CD4-positive, alpha-beta T cell treated with Interleukin-2 at 100 ng/mL for 4 hours (primary cell): ENCODE data around the gene MS4A10.

Experiments
- DNase-seq: peaks from one replicate; pipeline ENCODE4 v3.0.0-alpha.2; 2020; ENCODE audit warnings: low spot score

MS4A10 gene

GRCh38 chr11:60830478-60831142 is 45.5 kb downstream of the MS4A10 start:
- DNase-seq, result no peak

- peak; percentile 80 for DNase-seq
Measured at GRCh38 chr11:60831143-60831500, 46.0 kb downstream of the MS4A10 start.

DNA sequence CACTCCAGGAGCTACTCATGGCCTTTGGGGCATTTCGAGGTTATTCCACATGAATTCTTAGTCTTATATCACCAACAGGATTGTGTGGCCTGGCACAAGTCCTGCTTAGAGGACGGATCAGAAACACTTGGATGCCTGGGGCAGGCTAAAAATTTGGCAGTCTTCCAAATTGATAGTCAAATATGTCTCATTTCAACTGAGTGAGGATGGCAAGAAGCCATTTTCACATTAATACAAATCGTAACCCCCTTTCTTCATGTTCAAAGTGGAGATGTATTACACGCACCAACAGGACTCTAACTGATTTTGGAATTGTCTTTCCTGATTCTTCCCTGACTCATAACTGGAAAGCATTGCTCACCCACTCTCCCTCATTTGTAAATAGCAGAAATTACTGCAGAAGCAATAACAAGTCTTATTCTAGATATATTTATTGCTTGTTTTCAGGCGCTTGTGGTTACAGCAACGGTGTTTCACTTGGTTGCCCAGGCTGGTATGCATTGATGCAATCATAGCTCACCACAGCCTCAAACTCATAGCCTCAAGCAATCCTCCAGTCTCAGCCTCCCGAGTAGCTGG is 46.5 kb downstream of the MS4A10 start:
- DNase-seq, result no peak

DNA sequence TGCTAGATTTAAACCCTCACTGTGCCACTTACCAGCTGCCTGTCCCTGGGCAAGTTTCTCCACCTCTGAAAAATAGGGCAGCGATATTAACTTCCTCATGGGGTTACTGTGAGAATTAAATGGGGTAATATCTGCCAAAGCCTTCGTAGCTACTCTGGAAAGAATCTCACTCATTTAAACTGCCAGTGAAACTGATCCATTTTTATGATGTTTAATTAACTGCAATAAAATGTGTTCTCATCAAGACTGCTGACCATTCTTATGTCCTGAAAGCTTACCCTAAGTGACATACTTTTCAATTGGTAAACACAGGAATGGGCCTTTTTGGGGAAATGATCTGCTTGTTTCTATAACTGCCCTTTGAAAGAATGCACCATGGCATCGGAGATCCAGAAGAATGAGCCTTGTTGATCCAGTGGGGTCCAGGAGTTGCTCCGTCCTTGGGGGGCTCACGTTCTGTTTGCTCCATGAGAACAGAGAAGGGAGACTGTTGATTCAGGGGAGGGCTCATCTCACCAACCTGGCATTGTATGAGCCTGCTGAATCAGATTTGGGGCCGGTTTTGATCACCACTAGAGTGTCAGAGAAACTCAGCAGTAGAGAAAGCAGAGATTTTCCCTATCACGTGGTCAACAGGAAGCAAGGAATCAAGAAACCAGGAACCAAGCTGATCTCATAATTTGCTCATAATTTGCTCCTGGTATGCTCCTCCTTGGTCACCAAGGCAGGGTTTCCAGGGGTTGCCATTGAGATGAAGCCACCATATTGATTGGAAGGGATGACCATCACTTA is 49.8 kb downstream of the MS4A10 start:
- DNase-seq, result no peak

DNA sequence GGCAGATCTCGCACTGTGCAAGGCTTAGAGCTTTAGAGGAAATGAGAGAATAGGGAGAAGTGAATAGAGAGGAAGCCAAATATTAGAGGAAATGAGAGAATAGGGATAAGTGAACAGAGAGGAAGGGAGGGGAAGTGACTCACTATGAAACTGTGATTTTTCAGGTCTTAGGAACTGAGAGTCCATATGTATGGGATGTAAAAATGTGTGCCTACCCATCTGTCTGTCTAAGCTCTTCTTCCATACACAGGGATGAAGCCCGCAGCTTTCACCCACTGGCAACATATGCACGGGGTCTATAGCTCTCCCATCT is 50.4 kb downstream of the MS4A10 start:
- DNase-seq, result no peak

GRCh38 chr11:60836866-60837515 is 51.9 kb downstream of the MS4A10 start:
- no peak for DNase-seq

GRCh38 chr11:60838132-60838531 is 53.0 kb downstream of the MS4A10 start:
- no peak for DNase-seq

DNA sequence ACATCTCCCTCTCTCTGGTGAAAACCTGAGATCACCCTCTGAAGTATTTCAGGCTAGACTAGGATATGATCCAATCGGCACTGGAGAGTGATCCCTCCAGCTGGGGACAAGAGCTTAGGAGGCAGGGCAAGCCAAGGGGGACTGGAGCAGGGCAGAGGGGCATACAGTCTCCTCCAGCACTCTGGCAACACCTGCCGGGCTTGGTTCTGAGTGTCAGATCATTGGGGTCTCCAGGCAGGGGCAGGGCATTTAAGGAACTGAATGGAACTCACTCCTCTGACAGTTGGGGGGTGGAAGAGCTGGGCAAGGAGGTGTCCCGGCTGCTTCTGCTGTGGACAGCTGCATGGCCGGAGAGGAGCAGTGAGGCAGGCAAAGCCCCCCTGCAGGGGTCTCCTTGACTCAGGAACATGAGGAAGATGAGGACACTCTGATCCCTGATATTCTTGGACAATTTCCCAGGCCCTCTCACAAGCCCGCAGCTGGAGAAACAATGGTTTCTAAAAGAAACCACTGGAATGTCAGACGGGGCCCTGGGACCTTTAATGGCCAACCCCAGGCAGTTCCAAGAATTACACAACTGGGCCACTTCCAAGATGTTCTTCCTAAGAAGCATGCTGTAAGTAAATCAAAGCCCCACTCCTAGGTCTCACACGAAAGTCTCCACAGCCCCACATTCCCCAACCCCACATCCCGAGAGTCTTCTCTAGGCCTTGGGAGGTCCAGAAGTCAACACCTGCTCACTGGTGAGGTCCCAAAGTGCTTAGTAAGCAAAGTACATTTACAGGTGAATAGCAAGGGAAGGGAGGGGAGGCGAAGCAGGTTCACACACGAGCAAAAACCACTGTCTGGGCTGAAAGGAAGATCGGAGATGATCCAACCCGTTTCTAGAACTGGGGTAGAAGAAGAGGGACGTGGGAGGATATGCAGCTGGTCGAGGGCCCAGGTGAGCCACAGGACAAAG is 55.6 kb downstream of the MS4A10 start:
- no peak for DNase-seq

DNA sequence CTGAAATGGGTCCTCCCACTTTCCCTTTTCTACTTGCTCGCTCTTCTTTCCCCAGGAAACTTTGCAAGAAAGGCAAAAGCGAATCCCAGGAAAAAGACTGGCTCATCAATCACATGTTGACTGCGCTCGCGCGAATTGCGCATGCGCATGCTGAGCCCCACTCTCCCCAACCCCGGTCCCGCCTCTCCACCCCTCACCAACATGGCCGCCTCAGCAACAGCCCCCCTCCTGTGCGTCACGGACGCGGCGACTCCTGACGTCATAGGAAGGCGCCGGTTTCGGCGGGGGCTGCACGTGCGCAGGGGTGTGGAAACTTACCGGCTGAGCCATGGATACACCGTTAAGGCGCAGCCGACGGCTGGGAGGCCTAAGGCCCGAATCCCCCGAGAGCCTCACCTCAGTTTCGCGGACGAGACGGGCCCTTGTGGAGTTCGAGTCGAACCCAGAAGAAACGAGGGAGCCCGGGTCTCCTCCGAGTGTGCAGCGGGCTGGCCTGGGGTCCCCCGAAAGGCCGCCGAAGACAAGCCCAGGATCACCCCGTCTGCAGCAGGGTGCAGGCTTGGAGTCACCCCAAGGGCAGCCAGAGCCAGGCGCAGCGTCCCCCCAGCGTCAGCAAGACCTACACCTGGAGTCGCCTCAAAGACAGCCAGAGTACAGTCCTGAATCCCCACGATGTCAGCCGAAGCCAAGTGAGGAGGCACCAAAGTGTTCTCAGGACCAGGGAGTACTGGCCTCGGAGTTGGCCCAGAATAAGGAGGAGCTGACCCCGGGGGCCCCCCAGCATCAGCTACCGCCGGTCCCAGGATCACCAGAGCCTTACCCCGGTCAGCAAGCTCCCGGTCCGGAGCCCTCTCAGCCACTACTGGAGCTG is 56.9 kb downstream of the MS4A10 start, which contains the start of gene CCDC86:
TSS of gene CCDC86 (plus strand) at position 317 of the 871 bp plus-strand sequence. CDS start at position 329, 12 bp downstream.
- peak; percentile 97 for DNase-seq

DNA sequence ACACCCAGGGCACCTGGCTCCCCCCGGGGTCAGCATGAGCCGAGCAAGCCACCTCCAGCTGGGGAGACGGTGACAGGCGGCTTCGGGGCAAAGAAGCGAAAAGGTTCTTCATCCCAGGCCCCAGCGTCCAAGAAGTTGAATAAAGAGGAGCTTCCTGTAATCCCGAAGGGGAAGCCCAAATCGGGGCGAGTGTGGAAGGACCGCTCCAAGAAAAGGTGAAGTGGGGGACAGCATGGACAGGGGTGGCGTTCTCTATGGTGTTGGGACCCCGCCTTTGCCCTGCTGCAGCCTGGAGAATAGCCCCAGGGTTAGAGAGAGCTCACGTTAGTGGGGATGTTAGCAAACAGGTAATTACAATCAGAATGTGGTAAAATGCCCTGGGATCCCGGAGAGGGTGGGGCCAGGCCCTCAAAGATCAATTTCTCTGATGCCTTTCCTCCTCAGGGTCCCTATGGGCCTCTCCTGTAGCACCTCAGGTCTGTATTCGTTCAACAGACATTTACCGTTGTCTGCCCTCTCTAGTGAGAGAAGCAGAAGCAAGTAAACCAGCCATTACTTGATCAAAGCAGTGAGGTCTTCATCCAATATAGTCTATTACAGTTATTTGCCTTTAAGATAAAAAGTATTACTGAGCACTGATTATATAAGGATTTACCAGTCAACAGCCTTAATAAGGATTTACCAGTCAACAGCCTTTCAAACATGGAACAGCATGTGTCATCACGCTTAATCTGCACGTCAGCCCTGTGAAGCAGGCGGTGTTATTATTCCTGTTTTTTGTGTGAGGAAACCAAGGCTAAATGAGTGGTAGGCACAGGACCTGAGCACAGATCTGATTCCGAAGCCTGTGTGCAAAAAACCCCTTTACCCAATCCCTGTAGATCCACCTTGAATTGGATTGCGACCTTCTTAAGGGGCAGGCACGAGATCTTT is 57.8 kb downstream of the MS4A10 start:
- DNase-seq, result no peak

GRCh38 chr11:60844045-60844869 is 59.1 kb downstream of the MS4A10 start:
- DNase-seq, result no peak

GRCh38 chr11:60844870-60845221 is 59.7 kb downstream of the MS4A10 start:
- no peak for DNase-seq

DNA sequence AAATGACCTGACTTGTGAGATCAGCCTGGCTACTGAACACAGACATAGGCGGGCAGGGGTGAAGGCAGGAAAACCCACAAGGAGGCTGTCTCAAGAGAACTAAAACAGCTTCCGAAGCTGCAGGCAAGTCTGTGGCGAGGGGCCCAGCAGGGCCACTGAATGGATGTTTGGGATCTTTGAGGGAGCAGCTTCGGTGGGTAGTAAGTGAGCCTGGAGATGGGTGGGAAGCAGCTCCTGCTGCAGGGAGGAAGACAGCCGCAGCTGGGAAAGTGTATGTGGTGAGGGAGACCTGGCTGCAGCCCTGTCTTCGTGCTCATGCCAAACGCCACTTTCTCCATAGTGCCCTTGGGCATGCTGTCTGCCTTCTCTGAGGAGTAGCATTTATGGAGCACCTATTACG is 60.2 kb downstream of the MS4A10 start:
- DNase-seq, result no peak

DNA sequence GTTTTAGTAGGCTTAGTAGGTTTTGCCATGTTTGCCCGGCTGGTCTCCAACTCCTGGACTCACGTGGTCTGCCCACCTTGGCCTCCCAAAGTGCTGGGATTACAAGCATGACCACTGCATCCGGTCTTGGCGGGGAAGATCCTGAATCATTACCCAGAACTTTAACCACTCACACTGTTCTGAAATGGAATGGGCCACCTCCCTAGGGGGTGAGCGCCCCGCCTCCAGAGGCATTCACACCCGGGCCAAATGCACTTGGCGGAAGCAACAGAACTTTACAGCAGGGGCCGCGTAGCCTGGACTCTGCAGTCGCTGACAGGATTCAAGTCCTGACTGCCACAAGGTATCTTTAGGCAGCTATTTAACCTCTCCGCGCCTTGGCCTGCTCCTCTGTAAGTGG is 62.1 kb downstream of the MS4A10 start:
- DNase-seq, result no peak

DNA sequence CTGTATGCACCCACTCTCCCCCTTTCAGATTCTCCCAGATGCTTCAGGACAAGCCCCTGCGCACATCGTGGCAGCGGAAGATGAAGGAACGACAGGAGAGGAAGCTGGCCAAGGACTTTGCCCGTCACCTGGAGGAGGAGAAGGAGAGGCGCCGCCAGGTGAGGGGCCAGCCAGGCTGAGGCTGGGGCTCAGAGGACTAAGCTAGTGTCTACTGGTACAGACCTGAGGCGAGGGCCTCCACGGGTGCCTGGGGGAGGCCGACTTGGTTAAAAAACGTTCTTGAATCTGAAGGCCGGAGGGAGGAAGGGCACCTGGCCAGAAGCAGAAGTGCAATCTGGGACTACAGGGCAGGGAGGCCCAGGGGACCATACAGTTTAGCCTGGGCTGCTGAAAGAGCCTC is 62.8 kb downstream of the MS4A10 start:
- DNase-seq, result no peak

GRCh38 chr11:60848714-60849151 is 63.6 kb downstream of the MS4A10 start:
- DNase-seq, result no peak

DNA sequence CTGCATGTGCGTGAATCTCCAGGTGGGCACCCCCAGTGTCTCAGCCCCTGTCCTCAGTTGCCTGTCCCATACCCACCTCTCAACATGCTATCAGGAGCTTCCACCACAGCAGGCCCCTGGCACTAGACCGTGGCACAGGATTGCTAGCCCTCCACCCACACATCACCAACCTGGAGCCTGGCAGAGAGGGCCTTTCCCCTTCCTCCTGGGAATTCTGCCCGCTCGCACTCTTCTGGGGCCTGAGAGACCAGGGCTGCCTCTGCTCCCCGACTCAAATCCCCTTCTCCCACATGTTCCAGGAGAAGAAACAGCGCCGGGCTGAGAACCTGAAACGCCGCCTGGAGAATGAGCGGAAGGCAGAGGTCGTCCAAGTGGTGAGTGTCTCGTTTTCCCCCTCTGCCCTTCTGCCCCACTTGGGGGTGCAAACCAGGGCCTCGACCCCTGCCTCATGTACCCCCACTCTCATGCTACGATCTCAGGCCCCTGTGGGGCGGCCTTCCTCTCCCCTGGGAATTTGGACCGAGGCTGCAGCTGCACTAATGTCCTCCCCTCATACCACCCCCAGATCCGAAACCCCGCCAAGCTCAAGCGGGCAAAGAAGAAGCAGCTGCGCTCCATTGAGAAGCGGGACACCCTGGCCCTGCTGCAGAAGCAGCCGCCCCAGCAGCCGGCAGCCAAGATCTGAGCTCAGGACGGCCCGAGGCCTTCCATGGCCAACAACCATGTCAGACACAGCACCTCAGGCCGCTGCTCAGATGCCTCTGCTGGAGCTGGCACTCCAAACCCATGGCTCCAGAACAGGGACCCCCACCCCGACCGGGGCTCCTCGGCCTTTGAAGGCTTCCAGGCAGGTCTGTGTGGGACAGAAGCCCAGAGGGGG is 64.7 kb downstream of the MS4A10 start:
- DNase-seq, result no peak
